Stimulated activated CD4-positive, alpha-beta T cell treated with anti-CD3 and anti-CD28 coated beads, Interleukin-1b, Interleukin-23, amount 100 ng/mL, for 24 hours (primary cell): ENCODE data around the gene CTNNA2.

Experiments
- DNase-seq, 4 experiments: peaks; one replicate each; pipeline ENCODE4 v3.0.0-alpha.2; 2020; ENCODE audit warnings: low read depth in 4 of 4, low spot score in 1 of 4

Gene CTNNA2

GRCh38 chr2:80363330-80363729 lies 850.5 kb downstream of the CTNNA2 start:
- no peak for DNase-seq

GRCh38 chr2:80363791-80364349 lies 851.0 kb downstream of the CTNNA2 start:
- no peak for DNase-seq

GRCh38 chr2:80364524-80365212 lies 851.8 kb downstream of the CTNNA2 start:
- DNase-seq, result no peak

- DNase-seq, result no peak
These were observed 852.9 kb downstream of the CTNNA2 start for GRCh38 chr2:80365762-80366161.

GRCh38 chr2:80370375-80371009 lies 857.6 kb downstream of the CTNNA2 start:
- DNase-seq, result no peak

GRCh38 chr2:80374105-80374504 lies 861.3 kb downstream of the CTNNA2 start:
- no peak for DNase-seq

- no peak for DNase-seq
These were observed 864.2 kb downstream of the CTNNA2 start for GRCh38 chr2:80377071-80377470.

- no peak for DNase-seq
These were observed 867.9 kb downstream of the CTNNA2 start for GRCh38 chr2:80380736-80381135.

GRCh38 chr2:80381666-80382065 lies 868.8 kb downstream of the CTNNA2 start:
- no peak for DNase-seq

GRCh38 chr2:80392441-80392840 lies 879.6 kb downstream of the CTNNA2 start:
- no peak for DNase-seq

- no peak for DNase-seq
These were observed 881.1 kb downstream of the CTNNA2 start for GRCh38 chr2:80393991-80394390.

- DNase-seq, result no peak
These were observed 882.4 kb downstream of the CTNNA2 start for GRCh38 chr2:80395251-80395650.

- DNase-seq, result no peak
These were observed 883.4 kb downstream of the CTNNA2 start for GRCh38 chr2:80396276-80396675.

GRCh38 chr2:80403081-80403480 lies 890.2 kb downstream of the CTNNA2 start:
- DNase-seq, result no peak

GRCh38 chr2:80407377-80407776 lies 894.5 kb downstream of the CTNNA2 start:
- DNase-seq, result no peak

GRCh38 chr2:80410346-80410745 lies 897.5 kb downstream of the CTNNA2 start:
- DNase-seq, result no peak

- no peak for DNase-seq
These were observed 900.3 kb downstream of the CTNNA2 start for GRCh38 chr2:80413136-80413535.

- no peak for DNase-seq
These were observed 904.9 kb downstream of the CTNNA2 start for GRCh38 chr2:80417737-80418136.

- no peak for DNase-seq
These were observed 907.8 kb downstream of the CTNNA2 start for GRCh38 chr2:80420530-80421208.

- no peak for DNase-seq
These were observed 916.4 kb downstream of the CTNNA2 start for GRCh38 chr2:80429251-80429650.

GRCh38 chr2:80437959-80438358 lies 925.1 kb downstream of the CTNNA2 start:
- DNase-seq, result no peak

GRCh38 chr2:80438686-80439085 lies 925.8 kb downstream of the CTNNA2 start:
- DNase-seq, result no peak
